Daoy (cell line): ENCODE data around the gene IL20RA. TPM values are rescaled to one million over a fixed set of nuclear protein-coding genes. Genes with fewer than 3 reads are reported as not detected.

ENCODE experiments used
- total RNA-seq: library from RNA; depleted of rRNA; stranded (reverse); fragments of >200 nt; shearing (Covaris generic); gene quantifications from 2 replicates; pipeline ENCODE4 v1.2.3, GENCODE V29; 2014; rRNA removed

IL20RA gene
- total RNA-seq, 1 experiment from 2014 or later = 0.57 TPM

Other genes starting within 250 kb of the IL20RA start
- gene PEX7, start 222.4 kb downstream of the IL20RA start, total RNA-seq = 13.4 and 17.2 TPM in 2 replicates
- gene SLC35D3, start 122.7 kb downstream of the IL20RA start, total RNA-seq = not detected in 2 replicates
- not detected in 2 replicates for gene IL22RA2, start 128.7 kb upstream of the IL20RA start, total RNA-seq
- gene IFNGR1, start 174.4 kb upstream of the IL20RA start, total RNA-seq = 31.1 and 35.1 TPM in 2 replicates